HG03135 (cell line): ENCODE results near the gene PPM1E.

Source experiments
- ATAC-seq: cut with Tn5 transposase; IDR thresholded peaks from one replicate; pipeline ENCODE4 v1.9.1; 2021; ENCODE audit warnings: mild to moderate bottlenecking, moderate library complexity; ENCODE audit not compliant: unreplicated experiment

PPM1E gene

DNA sequence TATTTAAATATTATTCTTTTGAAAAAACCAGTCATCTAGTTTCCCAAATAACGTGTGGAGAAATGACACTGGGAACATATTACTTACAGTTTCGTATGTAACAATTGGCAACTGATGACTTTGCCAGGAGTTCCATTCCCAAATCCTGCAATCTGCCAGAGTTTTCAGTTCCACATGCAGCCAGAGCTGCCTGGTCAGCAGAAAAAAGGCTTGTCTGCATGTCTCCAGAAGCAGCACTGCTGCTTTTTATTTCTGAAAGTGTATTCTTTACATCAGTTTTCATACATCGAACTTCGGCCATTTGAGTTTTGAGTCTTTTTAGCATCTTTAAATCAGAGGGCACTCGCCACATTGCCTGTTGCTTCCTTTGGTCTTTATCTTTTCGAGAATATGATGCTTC, 272.7 kb downstream of the PPM1E start:
- ATAC-seq, result no peak

DNA sequence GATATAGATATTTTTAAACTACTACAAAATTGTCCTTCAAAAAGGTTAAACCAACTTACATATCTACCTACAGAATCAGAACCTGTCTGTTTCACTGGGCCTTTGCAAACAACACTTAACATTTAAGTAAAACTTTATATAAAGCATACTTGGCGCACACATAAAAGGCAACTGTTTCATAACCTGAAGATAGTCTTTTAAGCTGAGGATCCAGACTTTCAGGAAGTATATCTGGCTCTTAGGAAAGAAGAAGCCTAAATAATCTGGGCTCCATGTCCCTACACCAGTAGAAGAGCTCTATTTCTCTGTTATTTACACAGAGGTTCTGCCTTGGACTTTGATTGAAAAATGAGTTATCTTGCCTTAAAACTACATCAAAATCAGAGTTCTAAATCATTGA, 275.2 kb downstream of the PPM1E start:
- no peak for ATAC-seq
